RKO (cell line): Measurements from ENCODE around the gene FAM171A1.

Source experiments
- DNase-seq: peaks from one replicate; pipeline ENCODE4 v3.0.0-alpha.2; 2016; ENCODE audit warnings: low spot score

Gene FAM171A1

GRCh38 chr10:15242261-15242840 lies 128.7 kb downstream of the FAM171A1 start:
- no peak for DNase-seq

DNA sequence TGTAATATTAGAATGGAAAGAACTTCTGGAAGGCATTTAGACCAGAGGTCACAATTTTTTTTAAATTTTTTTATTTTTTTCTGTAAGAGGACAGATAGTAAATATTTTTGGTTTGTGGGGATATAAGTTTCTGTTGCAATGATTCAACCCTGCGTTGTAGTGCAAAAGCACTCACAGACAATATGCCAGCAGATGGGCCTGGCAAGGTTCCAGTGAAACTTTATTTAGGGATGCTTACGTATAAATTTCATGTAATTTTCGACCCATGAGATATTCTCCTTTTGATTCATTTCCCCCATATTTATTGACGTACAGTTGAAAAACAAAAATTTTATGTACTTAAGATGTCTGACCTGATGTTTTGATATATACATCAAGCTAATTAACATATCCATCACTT lies 129.8 kb downstream of the FAM171A1 start:
- no peak for DNase-seq

GRCh38 chr10:15238555-15239335 lies 132.3 kb downstream of the FAM171A1 start:
- peak; percentile 19 for DNase-seq

- DNase-seq, result peak; percentile 16
Observed at GRCh38 chr10:15237351-15237750, 133.7 kb downstream of the FAM171A1 start.

DNA sequence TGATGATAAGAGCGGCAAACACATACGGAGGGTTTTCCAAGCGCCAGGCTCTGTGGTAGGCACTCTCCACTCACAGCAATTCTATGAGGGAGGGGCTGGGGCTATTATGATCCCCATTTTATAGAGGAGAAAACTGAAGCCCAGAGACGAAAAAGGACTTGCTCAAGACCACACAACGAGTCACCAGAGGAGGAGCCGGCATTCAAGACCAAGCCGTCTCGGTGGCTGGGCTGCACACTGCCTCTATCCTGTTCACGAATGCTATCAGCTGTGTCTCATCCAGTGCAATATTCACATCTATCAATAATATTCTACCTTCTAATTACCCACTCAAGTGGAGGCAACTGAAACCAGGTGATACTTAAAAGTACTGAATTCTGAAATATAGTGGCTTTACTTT lies 134.7 kb downstream of the FAM171A1 start:
- DNase-seq, result peak; percentile 17

DNA sequence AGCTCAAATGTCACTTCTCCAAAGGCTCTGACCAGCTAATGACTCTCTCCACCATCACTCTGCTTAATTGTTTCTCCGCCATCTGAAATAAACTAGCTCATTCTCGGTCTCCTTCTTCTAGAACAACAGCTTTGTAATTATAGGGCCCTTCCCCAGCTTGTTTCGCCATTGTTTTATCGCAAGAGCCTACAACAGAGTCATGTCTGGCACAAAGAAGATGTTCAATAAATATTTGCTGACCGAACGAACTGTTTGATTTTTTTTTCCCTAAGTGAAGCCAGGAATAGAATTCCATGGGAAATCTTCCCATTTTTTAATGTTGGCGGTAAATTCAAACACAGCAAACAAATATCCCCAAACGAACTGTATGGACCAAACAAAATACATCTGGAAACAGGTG lies 138.8 kb downstream of the FAM171A1 start:
- DNase-seq, result no peak

- DNase-seq, result no peak
Observed at GRCh38 chr10:15231426-15231825, 139.7 kb downstream of the FAM171A1 start.

GRCh38 chr10:15230257-15230656 lies 140.8 kb downstream of the FAM171A1 start:
- DNase-seq, result no peak

DNA sequence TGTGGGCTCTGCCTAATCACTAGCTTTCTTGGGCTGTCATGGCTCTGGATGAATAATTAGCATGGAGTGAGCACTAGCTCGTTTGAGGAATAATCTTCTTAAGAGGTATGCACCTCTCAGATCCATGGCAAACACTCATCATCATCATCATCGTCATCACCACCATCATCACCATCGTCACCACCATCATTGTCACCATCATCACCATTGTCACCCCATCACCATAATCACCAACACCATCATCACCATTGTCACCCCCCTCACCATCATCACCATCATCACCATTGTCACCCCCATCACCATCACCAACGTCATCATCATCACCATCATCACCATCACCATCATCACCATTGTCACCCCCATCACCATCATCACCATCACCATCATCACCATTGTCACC lies 141.8 kb downstream of the FAM171A1 start:
- DNase-seq, result no peak

GRCh38 chr10:15228426-15228825 lies 142.7 kb downstream of the FAM171A1 start:
- DNase-seq, result no peak

DNA sequence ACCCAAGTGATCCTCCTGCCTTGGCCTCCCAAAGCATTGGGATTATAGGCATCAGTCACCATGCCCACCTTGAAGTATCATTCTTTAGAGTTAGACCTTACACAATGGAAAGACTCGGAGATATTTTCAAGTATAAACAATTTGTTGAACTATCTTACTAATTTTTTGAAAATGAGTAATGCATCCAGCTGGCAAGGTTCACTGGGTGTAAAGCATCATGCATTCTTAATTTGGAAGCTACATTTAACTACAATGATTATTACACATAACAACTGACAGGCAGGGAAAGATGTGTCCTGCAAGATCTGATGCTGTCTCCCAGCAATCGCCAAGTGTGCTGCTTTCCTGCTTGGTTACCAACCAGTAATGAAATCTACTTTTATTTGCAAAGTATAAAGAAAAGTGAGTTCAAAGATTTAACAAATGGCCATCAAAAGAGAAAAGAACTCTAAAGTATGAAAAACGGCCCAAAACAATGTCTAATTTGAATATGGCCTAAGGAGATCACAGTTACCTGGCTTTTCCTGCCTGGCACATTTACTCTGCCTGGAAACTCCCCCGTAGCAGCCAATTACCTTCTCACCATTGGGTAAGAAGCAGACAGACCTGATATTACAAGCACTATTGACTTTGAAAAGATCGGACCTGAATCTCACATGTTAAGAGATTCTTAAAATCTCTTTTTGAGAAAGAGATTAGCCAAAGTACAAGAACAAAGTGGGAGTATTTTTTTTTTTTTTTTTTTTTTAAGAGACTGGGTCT lies 143.3 kb downstream of the FAM171A1 start:
- no peak for DNase-seq

DNA sequence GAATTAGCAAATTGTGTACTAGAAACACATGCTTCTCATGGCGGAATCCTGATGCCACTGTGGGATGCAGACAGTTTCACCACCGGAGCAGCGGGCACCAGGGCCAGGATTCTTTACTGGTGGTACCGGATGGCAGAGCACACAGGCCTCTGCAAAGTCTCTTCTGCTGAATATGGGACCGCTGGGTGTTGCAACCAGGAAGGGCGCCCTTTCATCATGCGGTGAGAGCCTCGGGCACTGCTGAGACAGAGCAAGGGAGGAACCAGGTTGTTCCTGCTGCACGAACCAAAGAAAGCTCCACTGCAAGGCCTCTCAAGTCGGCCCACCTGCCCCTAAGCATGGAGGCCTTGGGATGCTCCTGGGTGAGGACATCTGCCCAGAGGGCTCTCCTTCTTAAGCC lies 145.6 kb downstream of the FAM171A1 start:
- DNase-seq, result no peak

DNA sequence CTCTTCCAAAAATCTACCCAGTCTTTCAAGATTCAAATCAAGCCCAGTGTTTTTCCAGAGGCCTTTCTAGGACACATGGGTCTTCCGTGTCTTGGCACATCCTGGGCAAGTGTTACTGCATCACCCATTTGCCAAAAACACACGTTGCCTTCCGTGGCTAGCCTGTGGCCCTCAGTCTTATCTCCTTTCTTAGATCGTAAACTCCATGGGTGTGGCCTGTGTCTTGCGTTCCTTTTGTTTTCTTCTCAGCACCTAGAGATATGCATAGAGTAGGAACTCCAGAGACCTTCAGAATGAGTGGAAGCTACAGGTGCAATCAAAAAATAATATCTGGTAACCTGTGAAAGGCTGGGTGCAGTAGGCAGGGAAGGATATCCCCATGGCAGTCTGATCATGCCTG lies 146.1 kb downstream of the FAM171A1 start:
- DNase-seq, result no peak

DNA sequence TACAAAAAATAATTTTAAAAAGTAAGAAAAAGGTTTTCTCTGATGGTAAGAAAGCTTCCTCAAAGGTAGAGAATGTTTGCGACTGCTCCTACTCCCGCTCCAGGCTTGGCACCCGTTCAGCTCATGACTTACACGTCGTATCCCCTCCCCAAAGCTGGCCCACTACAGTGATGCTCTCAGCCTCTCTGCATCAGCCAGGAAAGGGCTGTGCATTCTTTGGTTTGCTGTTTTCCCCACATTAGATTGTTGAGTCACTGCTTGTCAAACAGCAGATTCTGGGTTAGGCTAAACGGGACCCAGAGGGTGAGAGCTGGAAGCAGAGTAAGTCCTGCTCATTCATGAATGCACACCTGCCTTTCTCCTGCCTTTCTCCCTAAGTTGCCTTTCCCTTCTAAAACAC lies 147.9 kb downstream of the FAM171A1 start:
- DNase-seq, result no peak

- no peak for DNase-seq
Observed at GRCh38 chr10:15222511-15222910, 148.6 kb downstream of the FAM171A1 start.

DNA sequence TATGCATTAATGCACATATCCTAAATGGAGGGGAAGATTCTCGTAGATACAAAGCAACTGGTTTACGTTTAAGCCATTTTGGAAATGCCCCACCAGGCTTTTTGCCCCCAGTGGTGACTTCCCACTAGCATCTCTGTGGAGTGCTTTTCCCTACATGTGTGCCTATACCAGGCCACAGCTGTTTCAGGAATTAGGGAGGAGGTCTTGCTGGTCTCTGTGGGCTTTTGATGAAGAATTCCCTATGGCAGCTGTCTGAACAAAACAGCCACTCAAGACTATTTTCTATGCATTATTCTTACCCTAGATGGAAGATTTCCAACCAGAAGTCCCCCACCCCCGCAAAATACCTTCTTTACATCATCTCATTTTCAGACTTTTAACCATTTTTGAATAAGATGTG lies 150.6 kb downstream of the FAM171A1 start:
- DNase-seq, result no peak

- no peak for DNase-seq
Observed at GRCh38 chr10:15216700-15217099, 154.4 kb downstream of the FAM171A1 start.

DNA sequence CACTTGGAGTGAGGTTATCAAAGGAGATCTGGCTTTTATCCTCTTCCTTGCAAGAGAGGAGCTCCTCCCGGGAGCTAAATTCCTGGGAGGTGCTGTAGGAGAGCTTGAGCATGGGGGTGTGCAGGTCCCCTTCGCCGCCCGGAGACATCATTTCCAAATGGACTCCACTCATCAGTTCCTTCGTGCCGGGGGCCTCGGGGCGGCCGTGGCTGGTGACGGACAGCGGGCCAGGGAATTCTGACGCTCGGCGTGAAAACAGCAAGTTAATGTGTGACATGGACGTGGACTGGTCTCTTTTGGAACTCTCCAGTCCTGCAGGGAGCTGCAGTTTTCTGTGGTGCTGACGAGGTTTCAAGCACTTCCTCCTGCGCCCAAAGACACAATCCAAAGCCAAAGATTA lies 156.9 kb downstream of the FAM171A1 start:
- no peak for DNase-seq

GRCh38 chr10:15213461-15213861 lies 157.6 kb downstream of the FAM171A1 start:
- DNase-seq, result no peak

- DNase-seq, result peak; percentile 84
Observed at GRCh38 chr10:15211464-15211979, 159.6 kb downstream of the FAM171A1 start.

DNA sequence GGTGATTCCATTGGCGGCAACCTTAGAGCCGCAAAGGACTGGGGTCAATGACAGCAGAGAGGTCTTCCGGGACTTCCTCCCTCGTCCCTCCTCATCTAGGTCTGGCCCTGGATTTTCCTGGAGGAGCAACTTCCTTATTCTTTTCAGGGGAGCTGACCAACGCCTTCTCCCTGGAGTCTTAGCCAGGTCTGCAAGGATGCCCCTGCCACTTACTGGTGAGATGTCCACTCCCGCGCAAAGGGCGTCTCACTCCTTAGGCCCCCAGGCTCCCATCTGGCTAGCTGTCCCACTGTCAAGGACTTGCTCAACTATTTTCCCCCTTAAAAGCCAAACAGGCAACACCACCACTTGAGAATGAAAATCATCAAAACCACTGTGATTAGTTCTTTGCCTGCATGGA lies 160.6 kb downstream of the FAM171A1 start:
- no peak for DNase-seq

DNA sequence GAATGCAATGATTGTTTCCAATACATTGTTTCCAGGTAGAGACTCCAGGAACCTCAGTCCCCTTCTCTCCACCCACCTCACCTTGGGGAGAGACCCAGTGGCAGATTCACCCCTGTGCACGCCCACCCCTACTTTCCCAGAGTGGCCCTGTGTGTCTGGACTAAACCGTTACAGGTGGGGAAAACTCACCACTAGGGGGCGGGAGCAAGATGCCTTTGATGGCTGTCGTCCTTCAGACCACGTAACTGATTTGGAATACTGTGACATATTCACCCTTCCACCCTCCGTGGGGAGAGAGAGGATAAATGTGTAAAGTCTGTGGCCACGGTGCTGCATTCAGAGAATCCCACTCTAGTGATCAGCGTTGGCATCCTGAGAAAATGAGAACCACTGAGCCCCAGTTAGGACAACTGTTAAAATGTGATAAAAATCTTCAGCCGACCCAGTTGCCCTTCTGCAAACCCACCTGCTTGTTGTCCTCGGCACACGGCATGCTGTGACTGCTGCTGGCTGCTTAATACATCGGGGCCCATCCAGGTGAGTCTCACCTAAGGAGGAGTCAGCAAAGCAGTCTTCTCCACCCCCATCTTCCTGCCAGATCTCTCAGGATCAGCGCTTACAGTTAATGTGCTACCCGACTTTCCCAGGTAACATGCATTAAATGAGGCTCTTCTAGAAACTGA lies 161.1 kb downstream of the FAM171A1 start:
- peak; percentile 69 for DNase-seq
